Measurements from ENCODE around the gene ERN1. TPM values are rescaled to one million over a fixed set of nuclear protein-coding genes. Genes with fewer than 3 reads are reported as not detected.

The ERN1 gene
- total and polyA plus RNA-seq, 3 donors from 2014 or later: 7.0 to 13.0 (median 12.8) TPM

GRCh38 chr17:64045176-64045575 is 84.8 kb downstream of the ERN1 start:
- intact Hi-C loops (cut with DNase I; ENCODE audit: low total_unique reads): no loop called here
- Histone ChIP-seq H3K4me3 (no peak overlapping the region), H3K36me3 (ENCODE audit: low read depth, missing control alignments) (no peaks in the 10 kb centered on the region), H3K27ac (no peak overlapping the region), H3K27me3 (no peaks in the 10 kb centered on the region), H3K9me3 (no peaks in the 10 kb centered on the region), H3K4me1 (peaks cover 8% of the 10 kb centered on the region)
- WGBS, 2 donors: 86% methylated on average over 9 to 13 of the region's 13 CpGs
- no peak for DNase-seq
- TF ChIP-seq POLR2A (IDR thresholded peaks at IDR 0.05) (no peak), CTCF (IDR thresholded peaks at IDR 0.05) (no peak)

GRCh38 chr17:64042700-64043485 is 87.1 kb downstream of the ERN1 start:
- H3K4me1 ChIP-seq: peaks cover 11% of the 10 kb centered on the region
- peak; percentile 29 for DNase-seq
- WGBS, 2 donors: 29 to 48% methylated on average over 3 to 12 of the region's 12 CpGs
- intact Hi-C loops (cut with DNase I; ENCODE audit: low total_unique reads): no loop called here
- H3K4me3 ChIP-seq: no peak overlapping the region
- no peaks in the 10 kb centered on the region for H3K9me3 ChIP-seq
- H3K36me3 ChIP-seq (ENCODE audit: low read depth, missing control alignments): no peaks in the 10 kb centered on the region
- H3K27ac ChIP-seq: no peak overlapping the region
- TF ChIP-seq POLR2A (IDR thresholded peaks at IDR 0.05) (no peak), CTCF (IDR thresholded peaks at IDR 0.05) (no peak)
- H3K27me3 ChIP-seq: no peaks in the 10 kb centered on the region

GRCh38 chr17:64041912-64042311 is 88.0 kb downstream of the ERN1 start:
- 53 to 57% methylated on average over 11 of the region's 11 CpGs for WGBS, 2 donors
- TF ChIP-seq CTCF (IDR thresholded peaks at IDR 0.05) (no peak), POLR2A (IDR thresholded peaks at IDR 0.05) (no peak)
- H3K27ac ChIP-seq: no peak overlapping the region
- DNase-seq: no peak
- no peaks in the 10 kb centered on the region for H3K36me3 ChIP-seq (ENCODE audit: low read depth, missing control alignments)
- H3K4me1 ChIP-seq: peaks cover 11% of the 10 kb centered on the region
- H3K27me3 ChIP-seq: no peaks in the 10 kb centered on the region
- intact Hi-C loops (cut with DNase I; ENCODE audit: low total_unique reads): no loop called here
- no peaks in the 10 kb centered on the region for H3K9me3 ChIP-seq
- H3K4me3 ChIP-seq: no peak overlapping the region

GRCh38 chr17:64040206-64040605 is 89.7 kb downstream of the ERN1 start:
- H3K27me3 ChIP-seq: no peaks in the 10 kb centered on the region
- no peak for TF ChIP-seq CTCF (IDR thresholded peaks at IDR 0.05)
- WGBS, 2 donors: 60 to 63% methylated on average over 6 of the region's 6 CpGs
- no peak overlapping the region for H3K4me3 ChIP-seq
- H3K36me3 ChIP-seq (ENCODE audit: low read depth, missing control alignments): no peaks in the 10 kb centered on the region
- H3K4me1 ChIP-seq: peaks cover 11% of the 10 kb centered on the region
- intact Hi-C loops (cut with DNase I; ENCODE audit: low total_unique reads): no loop called here
- H3K9me3 ChIP-seq: no peaks in the 10 kb centered on the region
- no peak for DNase-seq
- H3K27ac ChIP-seq: no peak overlapping the region

GRCh38 chr17:64039106-64039400 is 90.9 kb downstream of the ERN1 start:
- H3K36me3 ChIP-seq (ENCODE audit: low read depth, missing control alignments): no peaks in the 10 kb centered on the region
- no peaks in the 10 kb centered on the region for H3K27me3 ChIP-seq
- no peak for DNase-seq
- no peak overlapping the region for H3K4me3 ChIP-seq
- peaks cover 11% of the 10 kb centered on the region for H3K4me1 ChIP-seq
- 83 to 85% methylated on average over 3 of the region's 3 CpGs for WGBS, 2 donors
- no peaks in the 10 kb centered on the region for H3K9me3 ChIP-seq
- H3K27ac ChIP-seq: no peak overlapping the region
- intact Hi-C loops (cut with DNase I; ENCODE audit: low total_unique reads): no loop called here
- TF ChIP-seq POLR2A (IDR thresholded peaks at IDR 0.05): no peak
- no peak for TF ChIP-seq CTCF (IDR thresholded peaks at IDR 0.05)
